GM12878 (cell line): ENCODE measurements around the gene STAT4. TPM values are rescaled to one million over a fixed set of nuclear protein-coding genes. Genes with fewer than 3 reads are reported as not detected.

Source experiments
- ATF2 ChIP-seq: IDR thresholded peaks from 2 replicates; pipeline ENCODE4 v1.6.1; 2012; ENCODE audit warnings: low read length, inconsistent platforms
- ATF3 ChIP-seq: IDR thresholded peaks from 2 replicates; pipeline ENCODE4 v1.6.1; 2011; ENCODE audit warnings: low read depth, mild to moderate bottlenecking, low read length, moderate library complexity, borderline replicate concordance; ENCODE audit errors: extremely low read depth
- CBX3 ChIP-seq: fragments of 200-600 bp; sonication (generic); IDR thresholded peaks from 2 replicates; pipeline ENCODE4 v1.6.1; 2016; ENCODE audit warnings: low read depth, borderline replicate concordance
- EP300 ChIP-seq, 2 experiments: fragments of 150-350 bp in 1 of 2; IDR thresholded peaks; 2 replicates each; pipeline ENCODE4 v1.6.1; 2011 to 2012; ENCODE audit warnings: low read depth in 2 of 2, low read length in 2 of 2, borderline replicate concordance in 1 of 2, improper control_type of control experiment in 1 of 2, inconsistent platforms in 1 of 2; ENCODE audit not compliant: control insufficient read depth in 1 of 2
- EZH2 ChIP-seq: IDR thresholded peaks from 2 replicates; pipeline ENCODE4 v1.6.1; 2012; ENCODE audit warnings: low read depth, mild to moderate bottlenecking, control low read depth, inconsistent platforms, low read length, borderline replicate concordance; ENCODE audit not compliant: control insufficient read depth
- HCFC1 ChIP-seq: fragments of 150-350 bp; IDR thresholded peaks from 2 replicates; pipeline ENCODE4 v1.6.1; 2014; ENCODE audit warnings: low read length
- IRF3 ChIP-seq: fragments of 450-650 bp; IDR thresholded peaks from 2 replicates; pipeline ENCODE4 v1.6.1; 2014; ENCODE audit warnings: mild to moderate bottlenecking
- NKRF ChIP-seq: fragments of 450-650 bp; conservative IDR thresholded peaks from 2 replicates; pipeline ENCODE4 v1.6.1; 2017; ENCODE audit warnings: mild to moderate bottlenecking, moderate library complexity
- NR2C1 ChIP-seq: fragments of 450-650 bp; IDR thresholded peaks from 2 replicates; pipeline ENCODE4 v1.6.1; 2017; ENCODE audit warnings: antibody characterized with exemption, mild to moderate bottlenecking, moderate library complexity
- NR2C2 ChIP-seq: IDR thresholded peaks from 2 replicates; pipeline ENCODE4 v1.6.1; 2011; ENCODE audit warnings: borderline replicate concordance, low read depth; ENCODE audit not compliant: control insufficient read depth, insufficient read length
- RAD21 ChIP-seq: IDR thresholded peaks from 2 replicates; pipeline ENCODE4 v1.6.1; 2011; ENCODE audit warnings: mild to moderate bottlenecking, low read depth, low read length, moderate library complexity; ENCODE audit not compliant: insufficient read depth
- RELB ChIP-seq: fragments of 450-650 bp; IDR thresholded peaks from 2 replicates; pipeline ENCODE4 v1.6.1; 2017; ENCODE audit warnings: low read depth, mild to moderate bottlenecking, moderate library complexity
- SMAD1 ChIP-seq: fragments of 450-650 bp; IDR thresholded peaks from 2 replicates; pipeline ENCODE4 v1.6.1; 2018; ENCODE audit warnings: mild to moderate bottlenecking, low read depth; ENCODE audit not compliant: partially characterized antibody
- SMC3 ChIP-seq: IDR thresholded peaks from 2 replicates; pipeline ENCODE4 v1.6.1; 2011; ENCODE audit warnings: low read length, improper control_type of control experiment, borderline replicate concordance
- SPI1 ChIP-seq: IDR thresholded peaks from 2 replicates; pipeline ENCODE4 v1.6.1; 2011; ENCODE audit warnings: low read depth, mild to moderate bottlenecking, low read length, moderate library complexity, borderline replicate concordance; ENCODE audit not compliant: insufficient read depth
- STAT1 ChIP-seq: fragments of 450-650 bp; conservative IDR thresholded peaks from 2 replicates; pipeline ENCODE4 v1.6.1; 2014; ENCODE audit warnings: antibody characterized with exemption, mild to moderate bottlenecking
- TAF1 ChIP-seq: IDR thresholded peaks from 2 replicates; pipeline ENCODE4 v1.6.1; 2011; ENCODE audit warnings: mild to moderate bottlenecking, low read depth, low read length, borderline replicate concordance
- ZBTB11 ChIP-seq: fragments of 450-650 bp; formaldehyde crosslinking; IDR thresholded peaks from 2 replicates; pipeline ENCODE4 v1.5.0; 2022; ENCODE audit warnings: mild to moderate bottlenecking, missing genetic modification characterization
- ZZZ3 ChIP-seq: IDR thresholded peaks from 2 replicates; pipeline ENCODE4 v1.6.1; 2011; ENCODE audit warnings: low read depth; ENCODE audit not compliant: control insufficient read depth, insufficient read length
- polyA plus RNA-seq, 11 experiments: library from polyadenylated mRNA; depleted of rRNA in 4 of 11; unstranded in 6 of 11; stranded (reverse) in 5 of 11; fragments of >200 nt; fragmentation: Nextera tagmentation in 4 of 11; fragmentation: Illumina TruSeq in 1 of 11; extraction: Ambion mirVana in 4 of 11; extraction: Trizol in 1 of 11; gene quantifications; 1 replicate in 1 of 11; 2 replicates in 10 of 11; pipeline versions ENCODE4 v1.2.1 to v1.2.3, GENCODE V29; 2011 to 2016; ENCODE audit warnings: inconsistent platforms in 2 of 11, missing spikeins in 2 of 11, low read depth in 1 of 11
- total RNA-seq, 4 experiments: library from RNA; depleted of rRNA in 3 of 4; stranded (reverse); fragments of >200 nt in 3 of 4; fragmentation: Illumina TruSeq in 1 of 4; extraction: Trizol in 1 of 4; gene quantifications; 2 replicates each; pipeline versions ENCODE4 v1.2.1 to v1.2.3, GENCODE V29; 2013 to 2021

Gene STAT4
- total and polyA plus RNA-seq, 10 of the 15 experiments (the other 5 are each of a cell fraction or from before 2014, with no cell fraction given) = 3.1 to 9.3 (median 7.1) TPM

GRCh38 chr2:191020221-191020741 is 130.5 kb downstream of the STAT4 start (continued):
- TF ChIP-seq IRF3 = 0 out of 2 replicates have a peak, but pooled peaks have one; percentile 60
- peak; percentile 100 for TF ChIP-seq STAT1
- no peak for TF ChIP-seq CBX3
- no peak for TF ChIP-seq EZH2
- TF ChIP-seq NKRF = peak; percentile 99
- TF ChIP-seq SMC3 = peak; percentile 6; the same call in 1 of the 2 replicates
- peak; percentile 86 for TF ChIP-seq ATF2
- peak; percentile 77 for TF ChIP-seq SPI1
- TF ChIP-seq ZZZ3 = no peak
- no peak for TF ChIP-seq SMAD1
- no peak for TF ChIP-seq NR2C2
- peak; percentile 95 for TF ChIP-seq TAF1
- TF ChIP-seq EP300 (IDR thresholded peaks at IDR 0.05; ENCODE audit: borderline replicate concordance in 1 of 2, control insufficient read depth in 1 of 2, low read depth in 2 of 2, low read length in 2 of 2) = peak; percentile 97 to 100
- TF ChIP-seq ATF3 = peak; percentile 79
- no peak; the same call in 1 of the 2 replicates for TF ChIP-seq NR2C1
- TF ChIP-seq ZBTB11 (CRISPR knock-in tag) = no peak
- TF ChIP-seq RAD21 = no peak
- peak; percentile 96 for TF ChIP-seq RELB
- TF ChIP-seq HCFC1 = peak; percentile 67
